Measurements from ENCODE around the gene ABR. TPM values are rescaled to one million over a fixed set of nuclear protein-coding genes. Genes with fewer than 3 reads are reported as not detected.

Gene ABR
- polyA plus RNA-seq, 3 donors = 19.8 to 160 (median 26.0) TPM

GRCh38 chr17:987931-988330 lies 191.8 kb downstream of the ABR start:
- no peak overlapping the region for H2AFZ ChIP-seq (ENCODE audit: insufficient read depth, low read depth, low read length, poor library complexity, severe bottlenecking)
- no peak for DNase-seq
- WGBS (ENCODE audit: insufficient coverage) = 92% methylated on average over 15 of the region's 15 CpGs
- H3K36me3 Mint-ChIP-seq = no peaks in the 10 kb centered on the region
- no peaks in the 10 kb centered on the region for H3K27me3 ChIP-seq (ENCODE audit: control insufficient read depth in 2 of 2, insufficient read depth in 2 of 2, low read length in 2 of 2)
- no peaks in the 10 kb centered on the region for H3K4me1 Mint-ChIP-seq
- intact Hi-C loops (cut with micrococcal nuclease) = no loop called here
- H3K27me3 Mint-ChIP-seq (ENCODE audit: low read depth in 3 of 3) = peaks cover 4 to 7% (median 4%) of the 10 kb centered on the region in 3 donors
- no peaks in the 10 kb centered on the region for H3K79me2 ChIP-seq (ENCODE audit: insufficient read depth, low read length)
- H3K4me2 ChIP-seq (replicated peaks; ENCODE audit: extremely low read depth, low read length, poor library complexity, severe bottlenecking) = no peak overlapping the region
- no peak overlapping the region for H3K4me3 ChIP-seq (replicated peaks in 1 of 3; ENCODE audit: low read depth in 2 of 3, low read length in 3 of 3)
- peaks cover 6 to 20% (median 16%) of the 10 kb centered on the region in 7 donors for H3K9me3 Mint-ChIP-seq
- H3K27ac ChIP-seq (ENCODE audit: low read depth in 1 of 2, low read length in 2 of 2) = no peak overlapping the region
- no peak overlapping the region for H3K27ac Mint-ChIP-seq
- H3K4me3 Mint-ChIP-seq = no peak overlapping the region
- H4K20me1 ChIP-seq (ENCODE audit: insufficient read depth, low read length) = no peaks in the 10 kb centered on the region
- H3K9ac ChIP-seq (ENCODE audit: insufficient read depth, low read length, poor library complexity, severe bottlenecking) = no peak overlapping the region
- H3K4me1 ChIP-seq (ENCODE audit: control insufficient read depth in 1 of 2, insufficient read depth in 2 of 2, low read length in 2 of 2) = no peaks in the 10 kb centered on the region
- H3K36me3 ChIP-seq (replicated peaks in 1 of 2; ENCODE audit: control insufficient read depth in 1 of 2, insufficient read depth in 2 of 2, low read length in 2 of 2) = no peaks in the 10 kb centered on the region
- no peak for TF ChIP-seq CTCF (IDR thresholded peaks at IDR 0.05)
- H3K9me3 ChIP-seq (replicated peaks in 1 of 2; ENCODE audit: control insufficient read depth in 1 of 2, insufficient read depth in 1 of 2, low read length in 2 of 2) = peaks cover 6 to 22% of the 10 kb centered on the region in 2 donors

DNA sequence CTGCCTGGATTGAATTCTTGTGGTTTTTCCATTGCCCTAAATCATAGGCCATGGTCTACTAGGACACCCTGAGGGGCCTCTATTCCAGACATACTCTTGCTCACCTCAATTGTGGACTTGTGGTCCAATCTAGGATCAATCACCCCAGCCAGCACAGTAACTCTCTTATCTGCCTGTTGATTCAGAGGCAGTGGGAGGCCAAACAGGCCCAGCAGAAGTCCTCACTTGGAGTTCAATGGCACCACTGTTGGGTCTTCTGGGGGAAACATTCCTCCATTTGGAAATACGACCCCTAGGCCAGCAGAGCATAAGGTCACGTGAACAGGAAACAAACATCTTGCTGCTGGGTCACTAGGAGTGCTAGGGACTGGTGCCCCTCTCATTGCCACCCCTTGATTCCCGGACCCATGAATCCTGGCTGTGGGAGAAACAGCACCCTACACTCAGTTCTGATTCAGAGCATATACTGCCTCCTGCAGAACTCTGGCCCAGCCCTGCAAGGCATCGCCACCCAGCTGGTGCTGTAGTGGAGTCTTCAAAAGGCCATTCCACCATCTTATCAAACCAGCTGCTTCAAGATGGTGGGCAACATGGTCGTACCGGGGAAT lies 193.4 kb downstream of the ABR start:
- Histone ChIP-seq H3K79me2 (ENCODE audit: insufficient read depth, low read length) (no peaks in the 10 kb centered on the region), H3K27me3 (ENCODE audit: control insufficient read depth in 2 of 2, insufficient read depth in 2 of 2, low read length in 2 of 2) (no peaks in the 10 kb centered on the region), H2AFZ (ENCODE audit: insufficient read depth, low read depth, low read length, poor library complexity, severe bottlenecking) (no peak overlapping the region), H3K4me1 (ENCODE audit: control insufficient read depth in 1 of 2, insufficient read depth in 2 of 2, low read length in 2 of 2) (no peaks in the 10 kb centered on the region), H4K20me1 (ENCODE audit: insufficient read depth, low read length) (no peaks in the 10 kb centered on the region), H3K36me3 (replicated peaks in 1 of 2; ENCODE audit: control insufficient read depth in 1 of 2, insufficient read depth in 2 of 2, low read length in 2 of 2) (no peaks in the 10 kb centered on the region), H3K9ac (ENCODE audit: insufficient read depth, low read length, poor library complexity, severe bottlenecking) (no peak overlapping the region), H3K4me2 (replicated peaks; ENCODE audit: extremely low read depth, low read length, poor library complexity, severe bottlenecking) (no peak overlapping the region), H3K9me3 (replicated peaks in 1 of 2; ENCODE audit: control insufficient read depth in 1 of 2, insufficient read depth in 1 of 2, low read length in 2 of 2) (peaks cover 0 to 7% of the 10 kb centered on the region in 2 donors), H3K4me3 (replicated peaks in 1 of 3; ENCODE audit: low read depth in 2 of 3, low read length in 3 of 3) (no peak overlapping the region), H3K27ac (ENCODE audit: low read depth in 1 of 2, low read length in 2 of 2) (no peak overlapping the region)
- no peak for TF ChIP-seq CTCF (IDR thresholded peaks at IDR 0.05)
- intact Hi-C loops (cut with micrococcal nuclease) = no loop called here
- no peak for DNase-seq
- peaks cover 4 to 5% (median 5%) of the 10 kb centered on the region in 3 donors for H3K27me3 Mint-ChIP-seq (ENCODE audit: low read depth in 3 of 3)
- H3K4me1 Mint-ChIP-seq = no peaks in the 10 kb centered on the region
- no peak overlapping the region for H3K4me3 Mint-ChIP-seq
- H3K9me3 Mint-ChIP-seq = peaks cover 0 to 6% (median 2%) of the 10 kb centered on the region in 7 donors
- 92% methylated on average over 5 of the region's 6 CpGs for WGBS (ENCODE audit: insufficient coverage)
- H3K36me3 Mint-ChIP-seq = no peaks in the 10 kb centered on the region
- H3K27ac Mint-ChIP-seq = no peak overlapping the region
